ENCODE results near the gene SEM1. TPM values are rescaled to one million over a fixed set of nuclear protein-coding genes. Genes with fewer than 3 reads are reported as not detected.

SEM1 gene
- total and polyA plus RNA-seq, 2 donors (not counting 3 experiments of a cell fraction or from before 2014, with no cell fraction given): 16.7 to 81.6 TPM

DNA sequence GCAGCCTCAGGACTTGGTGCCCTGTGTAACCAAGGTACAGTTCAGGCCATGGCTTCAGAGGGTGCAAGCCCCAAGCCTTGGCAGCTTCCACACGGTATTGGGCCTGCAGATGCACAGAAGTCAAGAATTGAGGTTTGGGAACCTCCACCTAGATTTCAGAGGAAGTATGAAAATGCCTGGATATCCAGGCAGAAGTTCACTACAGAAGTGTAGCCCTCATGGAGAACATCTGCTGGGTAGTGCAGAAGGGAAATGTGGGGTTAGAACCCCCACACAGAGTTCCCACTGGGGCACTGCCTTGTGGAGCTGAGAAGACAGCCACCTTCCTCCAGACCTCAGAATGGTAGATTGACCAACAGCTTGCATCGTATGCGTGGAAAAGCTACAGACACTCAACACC is 3.4 kb upstream of the SEM1 start:
- FAIRE-seq (no peak), DNase-seq (ENCODE audit: low read depth, low spot score) (no peak)
- Histone ChIP-seq H3K4me1 (ENCODE audit: control insufficient read depth, extremely low read depth, insufficient read depth, low read length) (peaks cover 14% of the 10 kb centered on the region), H3K36me3 (ENCODE audit: control insufficient read depth in 2 of 2, extremely low read depth in 1 of 2, insufficient read depth in 2 of 2, low read length in 2 of 2) (no peaks in the 10 kb centered on the region), H3K27ac (ENCODE audit: insufficient read depth, low read depth, low read length) (no peak overlapping the region), H3K9me1 (replicated peaks; ENCODE audit: control insufficient read depth, extremely low read depth, insufficient read depth, low read length) (no peaks in the 10 kb centered on the region), H3K79me2 (ENCODE audit: control insufficient read depth, insufficient read depth, low read length) (peaks cover 16% of the 10 kb centered on the region), H3K9ac (replicated peaks; ENCODE audit: extremely low read depth, insufficient read depth, low read length) (no peak overlapping the region), H3K4me3 (replicated peaks in 1 of 3; ENCODE audit: insufficient read depth in 1 of 3, low read depth in 1 of 3, low read length in 3 of 3) (no peak overlapping the region), H3K27me3 (ENCODE audit: control insufficient read depth in 2 of 2, insufficient read depth in 2 of 2, low read length in 2 of 2) (peaks cover 4 to 13% of the 10 kb centered on the region in 2 experiments), H3K9me3 (replicated peaks; ENCODE audit: control insufficient read depth, insufficient read depth, low read length) (peaks cover 2% of the 10 kb centered on the region), H3K4me2 (ENCODE audit: insufficient read depth, low read length) (no peak overlapping the region), H2AFZ (ENCODE audit: low read depth, low read length) (no peak overlapping the region), H4K20me1 (replicated peaks; ENCODE audit: control insufficient read depth, extremely low read depth, insufficient read depth, low read length) (no peaks in the 10 kb centered on the region)
- TF ChIP-seq, protein P1, sequence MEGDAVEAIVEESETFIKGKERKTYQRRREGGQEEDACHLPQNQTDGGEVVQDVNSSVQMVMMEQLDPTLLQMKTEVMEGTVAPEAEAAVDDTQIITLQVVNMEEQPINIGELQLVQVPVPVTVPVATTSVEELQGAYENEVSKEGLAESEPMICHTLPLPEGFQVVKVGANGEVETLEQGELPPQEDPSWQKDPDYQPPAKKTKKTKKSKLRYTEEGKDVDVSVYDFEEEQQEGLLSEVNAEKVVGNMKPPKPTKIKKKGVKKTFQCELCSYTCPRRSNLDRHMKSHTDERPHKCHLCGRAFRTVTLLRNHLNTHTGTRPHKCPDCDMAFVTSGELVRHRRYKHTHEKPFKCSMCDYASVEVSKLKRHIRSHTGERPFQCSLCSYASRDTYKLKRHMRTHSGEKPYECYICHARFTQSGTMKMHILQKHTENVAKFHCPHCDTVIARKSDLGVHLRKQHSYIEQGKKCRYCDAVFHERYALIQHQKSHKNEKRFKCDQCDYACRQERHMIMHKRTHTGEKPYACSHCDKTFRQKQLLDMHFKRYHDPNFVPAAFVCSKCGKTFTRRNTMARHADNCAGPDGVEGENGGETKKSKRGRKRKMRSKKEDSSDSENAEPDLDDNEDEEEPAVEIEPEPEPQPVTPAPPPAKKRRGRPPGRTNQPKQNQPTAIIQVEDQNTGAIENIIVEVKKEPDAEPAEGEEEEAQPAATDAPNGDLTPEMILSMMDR (IDR thresholded peaks at IDR 0.05; ENCODE audit: extremely low read depth in 1 of 2, insufficient read depth in 1 of 2, low read depth in 1 of 2, low read length in 2 of 2): no peak
- TF ChIP-seq MYC (IDR thresholded peaks at IDR 0.05; ENCODE audit: low read depth, low read length) (no peak), FOS (IDR thresholded peaks at IDR 0.05; ENCODE audit: borderline replicate concordance, insufficient read depth, low read length) (no peak), POLR2AphosphoS5 (IDR thresholded peaks at IDR 0.05; ENCODE audit: insufficient read depth, low read depth, low read length) (no peak), JUN (IDR thresholded peaks at IDR 0.05; ENCODE audit: borderline replicate concordance, insufficient read depth, insufficient read length, low read depth) (no peak), EZH2 (IDR thresholded peaks at IDR 0.05; ENCODE audit: borderline replicate concordance, low read depth, low read length, severe bottlenecking) (no peak), GATA2 (IDR thresholded peaks at IDR 0.05; ENCODE audit: insufficient read depth, insufficient read length, low read depth, low read length) (no peak), POLR2A (IDR thresholded peaks at IDR 0.05; ENCODE audit: low read depth, low read length) (no peak)
- TF ChIP-seq, protein P2, sequence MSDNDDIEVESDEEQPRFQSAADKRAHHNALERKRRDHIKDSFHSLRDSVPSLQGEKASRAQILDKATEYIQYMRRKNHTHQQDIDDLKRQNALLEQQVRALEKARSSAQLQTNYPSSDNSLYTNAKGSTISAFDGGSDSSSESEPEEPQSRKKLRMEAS (IDR thresholded peaks at IDR 0.05; ENCODE audit: insufficient read depth, insufficient read length): no peak
- dilution Hi-C loops (cut with MboI; ENCODE audit: extremely low pct_ligation_motif_present, low sequenced_read_pairs): no loop called here
- POLR2A ChIA-PET: no interaction called here
- CTCF ChIA-PET: no interaction called here
- intact Hi-C loops (cut with micrococcal nuclease): loop anchor here (10.0 kb wide), 1 partner anchor 478 kb away; no protein-coding TSS in a partner anchor
- BruUV-seq (replicated peaks): no TSS peak
